Subcutaneous abdominal adipose tissue (tissue), 5 donors: ENCODE data around the gene RASA4B.
"Not testable (repeated sequence)": the region's sequence is repeated elsewhere in the genome, so short reads cannot be mapped to it uniquely, and the experiment has no call there.

Experiments
- H3K27ac ChIP-seq: one replicate; pipeline ENCODE4 v1.7.0; 2013; ENCODE audit warnings: low read depth, mild to moderate bottlenecking, inconsistent platforms, low read length, moderate library complexity
- H3K27me3 ChIP-seq, 5 donors: one replicate each; pipeline ENCODE4 v1.7.0; 2013; ENCODE audit warnings: low read length in 5 of 5, inconsistent platforms in 1 of 5; ENCODE audit not compliant: control insufficient read depth in 5 of 5, insufficient read depth in 4 of 5
- H3K36me3 ChIP-seq, 5 donors: one replicate each; pipeline ENCODE4 v1.7.0; 2013; ENCODE audit warnings: low read length in 5 of 5; ENCODE audit not compliant: control insufficient read depth in 5 of 5, insufficient read depth in 5 of 5
- H3K4me1 ChIP-seq, 5 donors: one replicate each; pipeline ENCODE4 v1.7.0; 2013; ENCODE audit warnings: low read length in 5 of 5, mild to moderate bottlenecking in 3 of 5, moderate library complexity in 1 of 5; ENCODE audit not compliant: control insufficient read depth in 5 of 5, insufficient read depth in 5 of 5
- H3K4me3 ChIP-seq, 5 donors: one replicate each; pipeline ENCODE4 v1.7.0; 2013; ENCODE audit warnings: low read length in 5 of 5, low read depth in 1 of 5
- H3K9ac ChIP-seq, 5 donors: one replicate each; pipeline ENCODE4 v1.7.0; 2013; ENCODE audit warnings: low read length in 5 of 5, mild to moderate bottlenecking in 4 of 5, moderate library complexity in 3 of 5
- H3K9me3 ChIP-seq, 5 donors: one replicate each; pipeline ENCODE4 v1.7.0; 2013; ENCODE audit warnings: low read length in 5 of 5; ENCODE audit not compliant: control insufficient read depth in 5 of 5
- donor health status: healthy.
- donor health status: healthy.
- donor health status: healthy.
- donor health status: healthy.
- donor health status: healthy.

The RASA4B gene

DNA sequence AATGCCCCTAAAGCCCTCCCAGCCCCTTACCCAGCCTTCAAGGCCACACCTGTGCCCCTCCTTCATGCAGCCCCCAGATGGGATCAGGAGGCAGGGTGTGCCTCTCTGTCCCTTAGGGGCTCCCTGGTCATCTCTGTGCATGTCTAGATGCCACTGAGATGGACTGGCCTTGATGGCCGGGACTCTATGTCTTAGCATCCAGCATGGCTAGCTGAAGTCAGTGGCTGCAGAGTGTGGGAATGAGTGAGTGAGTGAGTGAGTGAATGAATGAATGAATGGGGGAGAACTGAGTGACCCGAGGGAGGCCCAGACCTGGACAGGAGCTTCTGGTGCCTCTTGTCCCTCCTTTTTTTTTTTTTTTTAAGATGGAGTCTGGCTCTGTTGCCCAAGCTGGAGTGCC, 14.6 kb upstream of the RASA4B start:
- not testable (repeated sequence) for H3K9me3 ChIP-seq, H3K27ac ChIP-seq, H3K4me3 ChIP-seq, H3K36me3 ChIP-seq, H3K27me3 ChIP-seq, H3K4me1 ChIP-seq, H3K9ac ChIP-seq

DNA sequence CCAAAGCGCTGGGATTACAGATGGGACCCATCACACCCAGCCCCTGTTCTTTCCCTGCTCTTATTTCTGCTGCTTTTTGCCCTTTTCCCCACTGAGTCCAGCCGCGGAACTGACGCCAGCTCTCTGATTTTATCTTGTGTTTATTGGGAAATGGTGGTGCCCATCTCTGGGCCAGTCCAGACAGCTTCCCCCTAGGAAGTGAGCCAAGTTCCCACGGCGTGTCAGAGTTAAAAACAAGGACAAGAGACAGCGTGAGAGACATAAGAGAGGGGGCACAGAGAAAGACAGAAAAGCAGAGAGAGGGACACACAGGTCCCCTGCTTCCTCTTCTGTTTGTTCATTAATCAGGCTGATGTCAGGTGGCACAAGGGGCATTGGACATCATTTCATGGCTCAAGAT, 14.0 kb upstream of the RASA4B start:
- not testable (repeated sequence) for H3K9ac ChIP-seq, H3K4me1 ChIP-seq, H3K27ac ChIP-seq, H3K36me3 ChIP-seq, H3K27me3 ChIP-seq, H3K4me3 ChIP-seq, H3K9me3 ChIP-seq

DNA sequence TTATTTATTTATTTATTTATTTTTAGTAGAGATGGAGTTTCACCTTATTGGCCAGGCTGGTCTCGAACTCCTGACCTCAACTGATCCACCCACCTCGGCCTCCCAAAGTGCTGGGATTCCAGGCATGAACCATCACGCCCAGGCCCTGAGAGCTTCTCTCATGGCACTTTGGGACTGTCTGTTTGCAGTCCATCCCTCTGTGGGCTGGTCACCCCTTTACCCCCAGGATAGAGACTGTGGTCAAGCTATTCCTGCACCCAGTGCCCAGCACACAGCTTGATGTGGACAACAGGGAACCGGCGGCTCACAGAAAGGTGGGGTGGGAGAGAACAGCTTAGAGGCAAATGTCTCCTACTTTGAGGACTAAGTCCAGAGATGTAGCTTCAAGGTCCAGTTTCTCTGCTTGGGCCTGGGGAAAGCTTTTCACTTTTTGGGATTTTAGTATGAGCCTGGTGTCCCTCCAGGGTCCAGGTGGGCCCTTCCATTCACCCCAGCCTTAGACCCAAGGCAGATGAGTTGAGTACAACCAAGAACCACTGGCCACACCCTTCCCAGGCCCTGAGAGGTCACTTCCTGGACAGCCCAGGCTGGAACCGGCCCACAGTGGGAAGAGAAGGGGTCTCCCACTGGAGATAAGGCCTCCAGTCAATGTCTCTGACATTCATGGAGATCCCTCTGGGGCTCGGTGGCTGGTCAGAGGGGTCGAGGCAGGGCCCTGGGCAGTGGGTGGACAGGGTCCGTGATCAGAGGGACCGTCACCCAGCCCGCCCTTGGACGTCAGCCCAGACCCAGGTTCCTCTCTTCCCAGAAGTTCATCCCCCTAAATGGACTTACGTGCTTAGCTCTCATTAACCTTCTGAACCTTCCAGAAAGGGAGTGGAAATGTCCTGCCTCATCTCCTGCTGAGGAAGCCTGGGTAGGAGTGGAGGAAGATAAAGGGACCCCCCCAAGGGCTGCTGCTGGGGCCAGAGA, 10.5 kb upstream of the RASA4B start:
- not testable (repeated sequence) for H3K36me3 ChIP-seq, H3K4me3 ChIP-seq, H3K27ac ChIP-seq, H3K27me3 ChIP-seq, H3K9ac ChIP-seq, H3K4me1 ChIP-seq, H3K9me3 ChIP-seq

DNA sequence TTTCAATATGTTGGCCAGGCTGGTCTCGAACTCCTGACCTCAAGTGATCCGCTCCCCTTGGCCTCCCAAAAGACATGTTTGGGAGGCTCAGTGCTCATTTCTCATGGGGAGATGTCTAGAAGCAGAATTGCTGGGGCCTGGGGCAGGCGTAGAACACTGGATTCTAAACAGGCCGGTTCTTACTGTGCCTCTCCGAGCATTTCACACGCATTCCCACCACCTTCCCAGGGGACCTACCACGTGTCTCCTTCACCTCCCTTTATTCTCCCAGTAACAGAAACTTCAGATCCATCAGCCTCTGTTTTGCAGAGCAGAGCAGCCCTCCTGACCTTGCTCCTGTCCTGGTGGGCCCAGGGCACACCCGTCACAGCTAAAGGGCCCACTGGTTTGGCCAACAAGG, 9.6 kb upstream of the RASA4B start:
- H3K27ac ChIP-seq, H3K9ac ChIP-seq, H3K4me3 ChIP-seq, H3K27me3 ChIP-seq, H3K4me1 ChIP-seq, H3K36me3 ChIP-seq, H3K9me3 ChIP-seq: not testable (repeated sequence)

DNA sequence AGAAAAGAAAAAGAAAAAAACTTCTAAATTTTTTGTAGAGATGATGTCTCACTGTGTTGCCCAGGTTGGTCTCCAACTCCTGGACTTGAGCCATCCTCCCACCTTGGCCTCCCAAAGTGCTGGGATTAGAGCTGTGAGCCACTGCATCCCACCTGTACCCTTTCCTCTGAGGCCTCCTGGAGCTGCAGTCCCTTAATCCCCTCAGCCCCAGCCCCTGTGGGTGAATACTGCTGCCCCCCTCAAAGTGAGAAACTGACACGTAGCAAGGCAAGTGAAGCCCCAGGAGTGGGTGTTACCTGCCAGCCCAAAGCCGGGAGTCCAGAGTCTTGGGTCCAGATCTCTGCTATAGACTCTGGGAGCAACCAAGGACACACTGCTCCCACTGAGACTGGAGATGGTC, 7.2 kb upstream of the RASA4B start:
- H3K4me1 ChIP-seq, H3K4me3 ChIP-seq, H3K9ac ChIP-seq, H3K36me3 ChIP-seq, H3K27me3 ChIP-seq, H3K27ac ChIP-seq, H3K9me3 ChIP-seq: not testable (repeated sequence)

DNA sequence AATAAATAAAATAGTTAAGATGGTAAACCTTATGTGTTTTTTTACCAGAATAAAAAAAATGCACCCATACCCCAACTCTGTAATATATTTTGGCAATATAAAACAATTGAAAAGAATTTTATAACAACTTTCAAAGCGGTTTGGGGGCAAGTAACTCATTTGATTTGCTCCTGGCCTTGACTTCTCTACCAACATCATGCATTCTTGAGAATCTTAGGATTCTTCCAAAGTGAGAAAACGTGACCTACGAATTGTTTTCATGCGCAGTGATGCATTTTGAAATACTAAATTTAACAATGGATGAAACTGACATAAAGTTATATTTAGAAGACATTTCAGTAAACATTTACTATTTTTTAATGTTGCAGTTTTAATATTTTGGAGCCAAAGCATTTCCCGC, 3.2 kb upstream of the RASA4B start:
- not testable (repeated sequence) for H3K27me3 ChIP-seq, H3K4me1 ChIP-seq, H3K4me3 ChIP-seq, H3K9ac ChIP-seq, H3K27ac ChIP-seq, H3K36me3 ChIP-seq, H3K9me3 ChIP-seq

DNA sequence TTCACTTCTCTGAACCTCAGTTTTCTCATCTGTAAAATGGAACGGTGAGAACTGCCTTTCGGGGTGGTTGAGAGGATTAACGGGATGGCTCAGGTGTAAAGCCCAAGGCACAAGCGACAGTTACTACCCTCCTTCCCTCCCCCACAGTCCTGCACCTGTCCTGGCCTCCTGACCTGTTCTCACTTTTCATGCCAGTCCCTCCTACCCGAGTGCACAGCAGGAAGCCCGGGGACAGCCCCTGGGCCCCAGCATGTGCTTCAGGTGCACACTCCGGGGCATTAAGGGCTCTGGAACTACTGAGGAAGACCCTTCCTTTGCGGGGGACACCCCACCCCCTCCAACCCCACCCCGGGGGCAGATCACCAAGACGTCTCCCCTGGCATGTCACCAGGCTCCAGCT, 626 bp downstream of the RASA4B start:
- H3K9me3 ChIP-seq, H3K27ac ChIP-seq, H3K9ac ChIP-seq, H3K27me3 ChIP-seq, H3K4me3 ChIP-seq, H3K4me1 ChIP-seq, H3K36me3 ChIP-seq: not testable (repeated sequence)

DNA sequence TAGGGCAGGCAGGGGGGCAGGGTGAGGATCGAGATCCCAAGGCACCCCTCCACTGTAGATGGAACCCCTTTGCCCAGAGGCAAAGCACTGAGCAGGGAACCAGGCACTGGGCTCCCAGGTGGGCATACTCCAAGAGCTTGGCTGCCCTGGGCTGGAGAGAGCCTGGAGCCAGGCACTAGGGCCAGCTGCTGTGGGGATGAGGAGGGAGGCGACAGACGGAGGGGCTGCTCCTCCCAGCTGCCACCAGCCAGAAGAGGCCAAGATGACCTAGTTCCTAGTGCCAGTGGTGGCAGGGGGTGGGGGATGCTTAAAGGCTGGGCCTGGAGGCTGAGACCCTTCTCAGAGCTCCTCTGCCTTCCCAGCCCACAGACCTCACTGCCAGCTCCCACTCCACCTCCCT, 1.7 kb downstream of the RASA4B start:
- not testable (repeated sequence) for H3K27ac ChIP-seq, H3K36me3 ChIP-seq, H3K9me3 ChIP-seq, H3K9ac ChIP-seq, H3K27me3 ChIP-seq, H3K4me3 ChIP-seq, H3K4me1 ChIP-seq

DNA sequence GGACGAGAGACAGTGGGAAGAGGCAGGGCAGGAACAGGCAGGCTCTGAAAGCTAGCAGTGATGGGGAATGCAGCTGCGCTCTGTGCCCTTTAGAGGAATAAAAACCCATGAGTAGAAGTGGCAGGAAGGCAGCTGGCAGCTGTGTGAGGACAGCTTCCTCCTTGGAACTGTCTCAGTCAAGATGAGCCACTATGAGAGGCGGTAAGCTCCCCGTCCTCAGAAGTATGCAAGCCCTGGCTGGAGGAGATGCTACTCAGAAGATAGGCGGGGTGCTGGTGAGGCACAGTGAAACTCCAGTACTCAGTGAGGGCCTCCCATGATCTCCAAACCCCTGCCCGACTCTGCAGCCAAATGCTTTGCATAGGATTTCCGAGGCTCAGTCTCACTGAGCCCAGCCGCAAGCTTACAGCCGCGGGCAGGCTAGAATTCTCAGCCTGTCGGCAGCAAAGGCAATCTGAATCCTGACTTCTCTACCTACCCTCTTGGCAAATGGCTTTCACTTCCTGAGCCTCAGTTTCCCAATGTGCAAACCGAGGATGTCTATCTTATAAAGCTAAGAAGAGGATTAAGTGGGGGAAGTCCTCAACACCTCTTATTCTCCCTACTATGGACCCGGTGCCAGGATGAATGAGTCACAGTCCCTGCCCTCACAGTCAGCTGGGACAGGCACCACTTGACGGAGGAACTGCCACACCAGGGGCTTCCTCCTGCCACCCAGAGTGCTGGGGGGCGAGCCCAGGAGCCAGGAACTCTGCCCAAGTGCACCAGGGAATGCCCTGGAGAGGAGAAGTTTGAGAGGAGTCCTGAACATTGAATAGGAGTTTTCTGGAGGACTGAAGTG, 2.5 kb downstream of the RASA4B start:
- H3K36me3 ChIP-seq, H3K9ac ChIP-seq, H3K4me1 ChIP-seq, H3K27me3 ChIP-seq, H3K27ac ChIP-seq, H3K4me3 ChIP-seq, H3K9me3 ChIP-seq: not testable (repeated sequence)

DNA sequence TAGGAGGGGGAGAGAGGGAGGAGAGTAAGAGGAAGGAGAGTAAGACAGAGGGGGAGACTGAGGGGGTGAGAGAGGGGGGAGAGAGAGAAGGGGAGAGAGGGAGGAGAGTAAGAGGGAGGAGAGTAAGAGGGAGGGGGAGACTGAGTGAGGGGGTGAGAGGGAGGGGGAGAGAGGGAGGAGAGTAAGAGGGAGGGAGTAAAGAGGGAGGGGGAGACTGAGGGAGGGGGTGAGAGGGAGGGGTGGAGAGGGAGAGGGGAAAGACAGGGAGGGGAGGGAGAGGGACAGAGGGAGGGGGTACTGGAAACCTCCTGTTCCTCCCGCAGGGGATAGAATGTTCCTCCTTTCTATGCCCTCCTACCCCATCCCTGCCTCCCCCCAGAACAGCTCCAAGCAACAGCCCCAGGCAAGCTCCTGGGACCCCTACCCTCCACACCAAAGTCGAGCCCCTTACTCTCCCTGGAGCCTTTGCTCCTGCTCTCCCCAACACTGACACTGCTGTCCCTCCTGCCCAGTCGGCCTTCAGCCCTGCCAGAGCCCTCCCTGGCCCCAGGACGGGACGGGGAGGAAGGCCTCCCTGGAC, 4.8 kb downstream of the RASA4B start:
- H3K4me3 ChIP-seq, H3K36me3 ChIP-seq, H3K27me3 ChIP-seq, H3K9me3 ChIP-seq, H3K9ac ChIP-seq, H3K27ac ChIP-seq, H3K4me1 ChIP-seq: not testable (repeated sequence)
